ENCODE results near the gene UCK1. TPM values are rescaled to one million over a fixed set of nuclear protein-coding genes. Genes with fewer than 3 reads are reported as not detected.

UCK1 gene
- total and polyA plus RNA-seq, 8 donors: 24.2 to 33.9 (median 29.0) TPM

- TF ChIP-seq CTCF (IDR thresholded peaks at IDR 0.05): no peak
- no peak overlapping the region for H3K4me3 ChIP-seq
- ATAC-seq (no peak), DNase-seq (peak in 1 of 4 donors; percentile 5)
- no peaks in the 10 kb centered on the region for H3K27me3 ChIP-seq
- no peaks in the 10 kb centered on the region for H3K36me3 ChIP-seq
- H3K27ac ChIP-seq: no peak overlapping the region
- H3K4me1 ChIP-seq: peaks cover 7 to 9% of the 10 kb centered on the region in 2 donors
- intact Hi-C loops (cut with DNase I): no loop called here
- no peaks in the 10 kb centered on the region for H3K9me3 ChIP-seq
Observed at GRCh38 chr9:131534721-131535237, 3.7 kb upstream of the UCK1 start.

GRCh38 chr9:131530546-131530919 lies 530 bp downstream of the UCK1 start:
- intact Hi-C loops (cut with DNase I): no loop called here
- Histone ChIP-seq H3K4me3 (peak overlapping the region; percentile 93 to 94), H3K27ac (peak overlapping the region in 1 of 2 donors; percentile 66), H3K27me3 (no peaks in the 10 kb centered on the region), H3K4me1 (peaks cover 7 to 14% of the 10 kb centered on the region in 2 donors), H3K9me3 (no peaks in the 10 kb centered on the region), H3K36me3 (peaks cover 0 to 41% of the 10 kb centered on the region in 2 donors)
- ATAC-seq (peak; percentile 10), DNase-seq (peak in 3 of 4 donors; percentile 10 to 40 (median 16))
- TF ChIP-seq CTCF (IDR thresholded peaks at IDR 0.05): no peak

GRCh38 chr9:131529597-131530545 lies 1.2 kb downstream of the UCK1 start:
- H3K9me3 ChIP-seq: no peaks in the 10 kb centered on the region
- no peak overlapping the region for H3K27ac ChIP-seq
- intact Hi-C loops (cut with DNase I): no loop called here
- H3K27me3 ChIP-seq: no peaks in the 10 kb centered on the region
- peaks cover 0 to 48% of the 10 kb centered on the region in 2 donors for H3K36me3 ChIP-seq
- TF ChIP-seq CTCF (IDR thresholded peaks at IDR 0.05): no peak
- ATAC-seq: no peak
- no peak for DNase-seq
- peaks cover 7 to 14% of the 10 kb centered on the region in 2 donors for H3K4me1 ChIP-seq
- H3K4me3 ChIP-seq: peak overlapping the region; percentile 93 to 94

DNA sequence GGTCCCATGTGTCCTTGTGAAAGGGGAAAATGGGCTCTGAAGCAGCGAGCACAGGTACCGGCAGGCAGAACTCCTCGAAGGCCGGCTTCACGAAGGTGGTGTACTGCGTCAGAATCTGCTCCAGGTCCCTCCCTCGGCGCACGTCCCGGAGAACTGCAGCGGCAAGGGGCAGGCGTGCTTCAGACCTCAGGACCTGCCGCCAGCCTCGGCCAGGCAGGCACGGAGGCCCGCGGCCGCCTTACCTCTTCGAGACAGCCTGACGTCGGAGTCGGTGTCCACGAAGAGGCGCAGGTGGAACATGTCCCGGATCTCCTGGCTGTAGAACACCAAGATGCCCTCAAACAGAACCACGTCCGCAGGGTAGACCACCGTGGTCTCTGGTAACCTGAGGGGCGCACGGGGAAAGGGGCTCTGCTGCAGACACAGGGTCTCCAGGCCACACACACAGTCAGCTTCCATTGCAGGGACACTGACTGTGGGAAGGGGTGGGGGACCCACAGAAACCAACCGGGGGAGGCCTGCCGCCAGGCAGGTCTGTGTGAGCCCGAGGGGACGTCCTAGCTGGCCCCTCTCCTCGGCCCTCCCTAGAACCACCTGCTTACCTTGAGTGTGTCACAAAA lies 2.1 kb downstream of the UCK1 start:
- Histone ChIP-seq H3K4me3 (no peak overlapping the region), H3K4me1 (peaks cover 7 to 14% of the 10 kb centered on the region in 2 donors), H3K27me3 (no peaks in the 10 kb centered on the region), H3K27ac (no peak overlapping the region), H3K36me3 (peaks cover 0 to 57% of the 10 kb centered on the region in 2 donors), H3K9me3 (no peaks in the 10 kb centered on the region)
- DNase-seq (no peak), ATAC-seq (no peak)
- TF ChIP-seq CTCF (IDR thresholded peaks at IDR 0.05): no peak
- intact Hi-C loops (cut with DNase I): no loop called here

DNA sequence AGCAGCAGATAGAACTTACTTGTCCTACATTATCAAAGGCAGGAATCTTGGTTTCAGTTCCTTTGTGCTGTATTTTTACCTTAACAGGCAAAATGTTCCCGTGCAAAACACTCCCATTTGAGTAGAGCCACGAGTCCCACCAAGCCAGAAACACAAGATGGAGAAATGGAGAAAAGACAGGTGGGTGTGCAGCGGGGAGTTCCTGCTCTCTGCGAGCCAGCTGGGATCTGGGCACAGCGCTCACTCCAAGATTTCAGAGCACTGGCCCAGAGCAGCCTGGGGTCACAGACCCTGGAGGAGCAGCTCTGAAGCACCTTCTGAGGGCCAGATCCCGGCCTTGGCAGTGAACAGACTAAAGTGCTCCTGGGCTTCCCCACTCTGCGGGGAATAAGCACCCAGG lies 2.9 kb downstream of the UCK1 start:
- intact Hi-C loops (cut with DNase I): no loop called here
- DNase-seq: no peak
- Histone ChIP-seq H3K9me3 (no peaks in the 10 kb centered on the region), H3K27ac (no peak overlapping the region), H3K4me3 (no peak overlapping the region), H3K27me3 (no peaks in the 10 kb centered on the region), H3K36me3 (peaks cover 0 to 65% of the 10 kb centered on the region in 2 donors), H3K4me1 (peaks cover 7 to 14% of the 10 kb centered on the region in 2 donors)
- TF ChIP-seq CTCF (IDR thresholded peaks at IDR 0.05): no peak
- no peak for ATAC-seq
